Heart right ventricle (tissue), 16 donors: ENCODE results near the gene FLAD1. TPM values are rescaled to one million over a fixed set of nuclear protein-coding genes. Genes with fewer than 3 reads are reported as not detected.

Experiments
- ATAC-seq, 8 donors: fragments of 200-7000 bp; cut with Tn5 transposase; one replicate each; pipeline ENCODE4 v1.9.1; 2020; ENCODE audit warnings: mild to moderate bottlenecking in 8 of 8, moderate library complexity in 8 of 8, moderate number of reproducible peaks in 1 of 8
- DNase-seq, 2 donors: peaks; one replicate each; pipeline ENCODE4 v3.0.0-alpha.2; 2020
- H3K27ac ChIP-seq, 10 donors: fragments of 200-600 bp; sonication (generic) in 2 of 10; one replicate each; pipeline versions ENCODE4 v1.5.0 to v1.8.0; 2020 to 2022; ENCODE audit warnings: mild to moderate bottlenecking in 3 of 10
- H3K27me3 ChIP-seq, 7 donors: fragments of 200-600 bp; one replicate each; pipeline ENCODE4 v1.8.0; 2021 to 2022; ENCODE audit warnings: mild to moderate bottlenecking in 2 of 7
- H3K36me3 ChIP-seq, 9 donors: fragments of 200-600 bp; sonication (generic) in 1 of 9; one replicate each; pipeline versions ENCODE4 v1.5.0 to v1.8.0; 2020 to 2022; ENCODE audit warnings: mild to moderate bottlenecking in 2 of 9
- H3K4me1 ChIP-seq, 9 donors: fragments of 200-600 bp; sonication (generic) in 1 of 9; one replicate each; pipeline versions ENCODE4 v1.5.0 to v1.8.0; 2020 to 2022; ENCODE audit warnings: mild to moderate bottlenecking in 4 of 9
- H3K4me3 ChIP-seq, 10 donors: fragments of 200-600 bp; sonication (generic) in 2 of 10; one replicate each; pipeline versions ENCODE4 v1.5.0 to v1.8.0; 2020 to 2022; ENCODE audit warnings: mild to moderate bottlenecking in 7 of 10, moderate library complexity in 2 of 10
- H3K9me3 ChIP-seq, 11 donors: fragments of 200-600 bp in 10 of 11; sonication (generic) in 2 of 11; one replicate each; pipeline versions ENCODE4 v1.5.0 to v1.8.0; 2013 to 2022; ENCODE audit warnings: mild to moderate bottlenecking in 2 of 11, control low read depth in 1 of 11, moderate library complexity in 1 of 11
- WGBS, 2 donors: extraction: QIAGEN DNeasy Blood & Tissue Kit; methylation state at CpG; one replicate each; pipeline ENCODE4 v1.1.7; 2013; ENCODE audit warnings: inconsistent platforms in 1 of 2; 5-methylcytosine and 5-hydroxymethylcytosine counted together
- intact Hi-C, 10 donors: fragments of 100-400 bp; cut with DNase I; formaldehyde crosslinking; loops; one replicate each; pipeline versions ENCODE4 v1.11.1 to v1.14.2; 2022
- polyA plus RNA-seq, 2 donors: library from polyadenylated mRNA; stranded (reverse); fragments of 200-250 nt; gene quantifications; one replicate each; pipeline ENCODE4 v1.2.3, GENCODE V29; 2013
- total RNA-seq, 10 donors: library from RNA; stranded (reverse); fragmentation: NEBNext Ultra II Directional in 3 of 10; extraction: Animal tissue kit (Norgen Biotek cat#: 25700) in 3 of 10; gene quantifications; one replicate each; pipeline versions ENCODE4 v1.2.1 to v1.2.4, GENCODE V29; 2021 to 2023
- TF ChIP-seq, protein P1 (sequence below), 9 donors: fragments of 200-600 bp; sonication (generic) in 2 of 9; IDR thresholded peaks; one replicate each; pipeline versions ENCODE4 v1.5.0 to v1.8.0; 2021 to 2022; ENCODE audit warnings: antibody characterized with exemption in 9 of 9, mild to moderate bottlenecking in 5 of 9, moderate library complexity in 1 of 9
- donor health status: Arrhythmogenic right ventricular cardiomyopathy.
- donor health status: ischemic (EF 13 %, LVEDD 7.1; RV severe dilation, severe dysfunction).
- donor health status: healthy with polysubstance abuse.
- donor health status: DM: no; HTN: yes; CAD: no.
- donor health status: DM: no; HTN: no; CAD: no.
- donor health status: ischemic (EF 25% LVEDD 6.9; RV normal size, moderate dysfunction).
- donor health status: ischemic (EF 25% LVEDD 5.7; RV mildly dilated, moderate dysfunction).
- donor health status: healthy.
- donor health status: DM: yes; HTN: yes; CAD: no.
- donor health status: Ischemic cardiomyopathy.
- donor health status: ischemic (EF 35%, LVEDD 5.7; RV mildly dilated, moderate dysfunction).
- donor health status: nonischemic (EF 11% LVEDD 7.7; RV severe dilation, severe dysfunction).
- donor health status: DM: yes; HTN: yes; CAD: no.
- donor health status: PGD.
- donor health status: ischemic (EF 29% LVEDD 5.4; RV normal size, mild dysfunction).
- donor health status: nonischemic (EF 23%, LVEDD 6.1; RV moderate dilation, normal function).

The FLAD1 gene
- total and polyA plus RNA-seq, 12 donors, result 20.1 to 41.6 (median 25.0) TPM

DNA sequence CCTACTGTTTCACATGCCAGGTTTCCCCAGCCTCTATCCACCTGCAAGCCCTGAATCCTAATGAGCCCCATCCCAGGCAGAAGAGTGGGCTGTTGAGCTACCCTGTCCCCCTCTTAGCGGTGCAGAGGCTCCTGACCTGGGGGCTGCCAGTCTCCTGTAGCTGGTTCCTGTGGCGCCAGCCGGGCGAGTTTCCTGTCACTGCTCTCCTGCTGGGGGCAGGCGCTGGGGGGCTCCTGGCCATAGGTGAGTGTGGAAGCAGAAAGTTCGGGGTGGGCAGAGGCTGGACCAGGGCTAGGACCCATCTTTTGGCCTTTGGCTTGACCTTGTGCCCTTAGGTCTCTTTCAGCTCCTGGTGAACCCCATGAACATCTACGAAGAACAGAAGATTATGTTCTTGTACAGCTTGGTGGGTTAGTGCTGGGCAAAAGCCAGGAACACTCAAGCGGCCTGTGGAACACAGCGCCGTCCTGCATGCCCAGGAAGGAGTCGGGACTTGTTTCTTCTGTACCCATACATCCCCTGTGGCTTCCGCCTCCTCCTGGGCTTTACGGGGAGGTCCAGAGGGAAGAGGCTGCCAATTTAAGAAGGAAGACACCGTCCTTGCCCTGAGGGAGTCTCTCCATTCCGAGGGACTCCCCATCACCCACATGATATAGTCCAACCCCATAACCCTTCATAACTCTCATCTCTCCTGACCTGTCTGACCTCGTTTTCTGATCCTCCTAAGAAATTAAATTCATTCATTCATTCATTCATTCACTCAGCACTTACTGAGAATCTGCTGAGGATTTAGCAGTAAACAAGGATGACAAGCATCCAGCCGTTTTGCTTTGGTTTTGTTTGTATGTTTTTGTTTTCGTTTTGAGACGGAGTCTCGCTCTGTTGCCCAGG, 51.4 kb downstream of the FLAD1 start:
- DNase-seq, result no peak

DNA sequence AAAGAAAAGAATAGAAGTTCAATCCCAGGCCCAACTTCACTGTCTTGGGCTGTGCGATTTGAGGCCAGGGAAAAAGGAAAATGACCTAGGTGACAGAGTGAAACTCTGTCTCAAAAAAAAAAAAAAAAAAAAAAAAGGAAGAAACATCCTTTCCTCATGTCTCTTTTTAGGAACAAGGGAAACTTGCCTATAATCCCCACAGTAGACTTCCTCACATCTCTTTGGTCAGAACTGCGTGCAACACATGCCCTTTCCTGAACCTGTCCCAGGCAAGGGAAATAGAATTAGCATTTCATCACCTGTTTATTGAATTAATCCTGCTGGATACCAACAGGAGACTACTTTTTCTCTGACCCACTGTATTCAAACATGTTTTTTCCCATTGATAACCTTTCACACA, 52.8 kb downstream of the FLAD1 start:
- no peak overlapping the region for H3K27ac ChIP-seq
- peaks cover 0 to 23% (median 2%) of the 10 kb centered on the region in 9 donors for H3K4me1 ChIP-seq
- H3K27me3 ChIP-seq, result no peaks in the 10 kb centered on the region
- H3K36me3 ChIP-seq, result no peaks in the 10 kb centered on the region
- DNase-seq, result no peak
- intact Hi-C loops, result no loop called here
- no peaks in the 10 kb centered on the region for H3K9me3 ChIP-seq
- TF ChIP-seq, protein P1, sequence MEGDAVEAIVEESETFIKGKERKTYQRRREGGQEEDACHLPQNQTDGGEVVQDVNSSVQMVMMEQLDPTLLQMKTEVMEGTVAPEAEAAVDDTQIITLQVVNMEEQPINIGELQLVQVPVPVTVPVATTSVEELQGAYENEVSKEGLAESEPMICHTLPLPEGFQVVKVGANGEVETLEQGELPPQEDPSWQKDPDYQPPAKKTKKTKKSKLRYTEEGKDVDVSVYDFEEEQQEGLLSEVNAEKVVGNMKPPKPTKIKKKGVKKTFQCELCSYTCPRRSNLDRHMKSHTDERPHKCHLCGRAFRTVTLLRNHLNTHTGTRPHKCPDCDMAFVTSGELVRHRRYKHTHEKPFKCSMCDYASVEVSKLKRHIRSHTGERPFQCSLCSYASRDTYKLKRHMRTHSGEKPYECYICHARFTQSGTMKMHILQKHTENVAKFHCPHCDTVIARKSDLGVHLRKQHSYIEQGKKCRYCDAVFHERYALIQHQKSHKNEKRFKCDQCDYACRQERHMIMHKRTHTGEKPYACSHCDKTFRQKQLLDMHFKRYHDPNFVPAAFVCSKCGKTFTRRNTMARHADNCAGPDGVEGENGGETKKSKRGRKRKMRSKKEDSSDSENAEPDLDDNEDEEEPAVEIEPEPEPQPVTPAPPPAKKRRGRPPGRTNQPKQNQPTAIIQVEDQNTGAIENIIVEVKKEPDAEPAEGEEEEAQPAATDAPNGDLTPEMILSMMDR (IDR thresholded peaks at IDR 0.05), result no peak
- ATAC-seq, result no peak
- WGBS, 2 donors, result 68 to 75% methylated on average over 2 of the region's 2 CpGs
- no peak overlapping the region for H3K4me3 ChIP-seq

More for the DNA sequence above, 51.4 kb downstream of the FLAD1 start:
- H3K36me3 ChIP-seq, result no peaks in the 10 kb centered on the region
- peaks cover 0 to 23% (median 2%) of the 10 kb centered on the region in 9 donors for H3K4me1 ChIP-seq
- 87 to 89% methylated on average over 20 of the region's 20 CpGs for WGBS, 2 donors
- no peaks in the 10 kb centered on the region for H3K27me3 ChIP-seq
- no peaks in the 10 kb centered on the region for H3K9me3 ChIP-seq
- intact Hi-C loops, result no loop called here
- TF ChIP-seq, protein P1 (IDR thresholded peaks at IDR 0.05), result no peak
- no peak for ATAC-seq
- H3K27ac ChIP-seq, result no peak overlapping the region
- H3K4me3 ChIP-seq, result no peak overlapping the region

DNA sequence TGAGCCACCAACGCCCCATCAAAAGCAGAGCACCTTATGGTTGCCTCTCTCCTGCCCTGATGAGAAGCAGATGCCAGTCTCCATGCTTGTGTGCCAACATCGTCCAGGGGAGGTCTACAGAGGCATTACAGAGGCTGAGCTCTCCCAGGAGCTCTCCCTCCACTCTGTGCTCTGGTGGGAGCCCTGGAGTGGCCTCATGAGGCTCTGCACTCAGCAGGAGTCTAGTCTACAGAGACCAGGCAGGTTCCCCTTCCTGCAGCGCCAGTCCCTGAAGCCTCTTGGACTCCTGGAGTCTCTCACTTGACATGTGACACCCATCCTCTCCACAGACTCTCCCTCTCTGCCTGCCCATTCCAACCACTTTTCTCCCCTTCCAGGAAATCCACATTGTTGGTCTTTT, 53.9 kb downstream of the FLAD1 start:
- Histone ChIP-seq H3K4me1 (peaks cover 0 to 23% (median 2%) of the 10 kb centered on the region in 9 donors), H3K36me3 (no peaks in the 10 kb centered on the region), H3K9me3 (no peaks in the 10 kb centered on the region), H3K4me3 (no peak overlapping the region), H3K27ac (no peak overlapping the region), H3K27me3 (no peaks in the 10 kb centered on the region)
- intact Hi-C loops, result no loop called here
- TF ChIP-seq, protein P1 (IDR thresholded peaks at IDR 0.05), result no peak
- 84 to 88% methylated on average over 3 of the region's 3 CpGs for WGBS, 2 donors
- DNase-seq, result no peak
- peak in 1 of 8 donors; percentile 14 for ATAC-seq

DNA sequence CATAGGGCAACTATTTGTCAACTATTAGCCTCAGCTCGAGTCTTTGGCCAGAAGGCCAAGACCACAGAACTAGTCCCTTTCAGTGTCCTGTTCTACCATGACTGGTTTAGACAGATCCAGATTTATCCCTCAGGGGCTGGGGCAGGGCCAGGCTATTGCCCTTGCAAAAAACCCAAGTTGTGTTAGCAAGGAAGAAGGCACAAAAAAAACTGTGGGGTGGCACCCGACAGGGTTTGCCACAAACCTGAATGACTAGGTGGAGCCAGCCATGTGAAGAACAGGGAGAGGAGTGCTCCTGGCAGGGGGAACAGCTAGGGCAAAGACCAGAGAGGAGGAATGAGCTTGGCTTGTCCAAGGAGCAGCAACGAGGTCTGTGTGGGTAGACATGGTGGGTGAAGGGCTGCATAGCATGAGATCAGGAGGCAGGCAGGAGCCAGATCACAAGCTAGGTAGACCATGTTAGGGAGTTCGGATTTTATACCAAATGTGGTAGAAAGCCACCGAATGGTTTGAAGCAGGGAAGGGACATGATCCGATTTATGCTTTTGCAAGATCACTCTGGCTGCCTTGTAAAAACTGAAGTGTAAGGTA, 54.8 kb downstream of the FLAD1 start:
- Histone ChIP-seq H3K27ac (no peak overlapping the region), H3K9me3 (no peaks in the 10 kb centered on the region), H3K36me3 (no peaks in the 10 kb centered on the region), H3K4me3 (no peak overlapping the region), H3K4me1 (peaks cover 0 to 23% (median 2%) of the 10 kb centered on the region in 9 donors), H3K27me3 (no peaks in the 10 kb centered on the region)
- ATAC-seq (no peak), DNase-seq (no peak)
- TF ChIP-seq, protein P1 (IDR thresholded peaks at IDR 0.05), result no peak
- intact Hi-C loops, result no loop called here
- WGBS, 2 donors, result 90 to 93% methylated on average over 6 of the region's 6 CpGs
